Islet precursor cell (in vitro differentiated cells): ENCODE results near the gene TMED6.
A peak's percentile ranks its signal among the peaks of the same experiment; 100 is the strongest.

Source experiments
- DNase-seq: peaks from one replicate; pipeline ENCODE4 v3.0.0-alpha.2; 2018

The TMED6 gene

GRCh38 chr16:69322343-69322742 lies 29.2 kb downstream of the TMED6 start:
- DNase-seq, result no peak

- no peak for DNase-seq
Observed at GRCh38 chr16:69321080-69321479, 30.5 kb downstream of the TMED6 start.

GRCh38 chr16:69320740-69321073 lies 30.9 kb downstream of the TMED6 start:
- no peak for DNase-seq

GRCh38 chr16:69319826-69320739 lies 31.5 kb downstream of the TMED6 start:
- DNase-seq, result no peak

GRCh38 chr16:69319381-69319780 lies 32.2 kb downstream of the TMED6 start:
- no peak for DNase-seq

GRCh38 chr16:69318911-69319289 lies 32.7 kb downstream of the TMED6 start:
- DNase-seq, result no peak

- no peak for DNase-seq
Observed at GRCh38 chr16:69318177-69318910, 33.2 kb downstream of the TMED6 start.

GRCh38 chr16:69316595-69317034 lies 35.0 kb downstream of the TMED6 start:
- DNase-seq, result no peak

GRCh38 chr16:69315486-69316311 lies 35.9 kb downstream of the TMED6 start:
- no peak for DNase-seq

GRCh38 chr16:69314534-69314933 lies 37.1 kb downstream of the TMED6 start:
- no peak for DNase-seq

- no peak for DNase-seq
Observed at GRCh38 chr16:69313469-69313868, 38.1 kb downstream of the TMED6 start.

- DNase-seq, result peak; percentile 81
Observed at GRCh38 chr16:69311533-69312387, 39.8 kb downstream of the TMED6 start.

- peak; percentile 98 for DNase-seq
Observed at GRCh38 chr16:69310653-69311532, 40.7 kb downstream of the TMED6 start, which contains the start of gene VPS4A. Gene VPS4A, plus strand, starts transcription at chr16:69311350. Its CDS starts 162 bp downstream, at chr16:69311512.

GRCh38 chr16:69309316-69309715 lies 42.3 kb downstream of the TMED6 start:
- DNase-seq, result no peak

GRCh38 chr16:69307856-69308255 lies 43.7 kb downstream of the TMED6 start:
- DNase-seq, result no peak

GRCh38 chr16:69307091-69307490 lies 44.5 kb downstream of the TMED6 start:
- no peak for DNase-seq

- no peak for DNase-seq
Observed at GRCh38 chr16:69306031-69306430, 45.6 kb downstream of the TMED6 start.

- peak; percentile 16 for DNase-seq
Observed at GRCh38 chr16:69302301-69302700, 49.3 kb downstream of the TMED6 start.

GRCh38 chr16:69301861-69302260 lies 49.7 kb downstream of the TMED6 start:
- peak; percentile 12 for DNase-seq

- no peak for DNase-seq
Observed at GRCh38 chr16:69301187-69301586, 50.4 kb downstream of the TMED6 start.

- no peak for DNase-seq
Observed at GRCh38 chr16:69298261-69298660, 53.3 kb downstream of the TMED6 start.
